GM19467 (cell line): ENCODE measurements around the gene C7orf57.

Experiments used
- ATAC-seq: cut with Tn5 transposase; IDR thresholded peaks from one replicate; pipeline ENCODE4 v1.9.1; 2021; ENCODE audit warnings: mild to moderate bottlenecking, moderate library complexity; ENCODE audit not compliant: unreplicated experiment

C7orf57 gene

DNA sequence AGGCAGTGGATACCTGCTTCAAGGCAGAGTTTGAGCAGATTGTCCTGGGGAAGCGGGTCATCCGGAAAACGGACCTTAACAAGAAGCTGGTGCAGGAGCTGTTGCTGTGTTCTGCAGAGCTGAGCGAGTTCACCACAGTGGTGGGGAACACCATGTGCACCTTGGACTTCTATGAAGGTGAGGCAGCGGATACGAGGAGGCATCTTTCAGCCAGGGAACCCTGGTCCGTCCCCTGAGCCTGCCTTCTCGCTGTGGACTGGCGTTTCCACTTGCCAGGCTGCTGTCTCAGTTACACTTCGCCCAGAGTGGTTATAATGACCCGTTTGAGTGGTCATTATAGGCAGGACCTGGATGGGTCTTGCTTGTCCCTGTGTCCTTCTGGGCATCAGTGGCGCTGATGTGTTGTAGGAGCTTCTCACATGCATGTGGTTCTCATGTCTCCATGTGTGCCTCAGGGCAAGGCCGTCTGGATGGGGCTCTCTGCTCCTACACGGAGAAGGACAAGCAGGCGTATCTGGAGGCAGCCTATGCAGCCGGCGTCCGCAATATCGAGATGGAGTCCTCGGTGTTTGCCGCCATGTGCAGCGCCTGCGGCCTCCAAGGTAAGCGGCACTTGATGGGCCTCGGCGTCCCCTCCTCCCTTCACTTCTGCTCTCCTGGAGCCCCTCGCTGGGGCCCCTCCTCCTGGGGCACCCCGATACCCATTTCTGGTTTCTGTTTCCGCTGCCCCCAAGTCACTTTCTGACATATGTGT lies 71.7 kb downstream of the C7orf57 start:
- ATAC-seq, result no peak

DNA sequence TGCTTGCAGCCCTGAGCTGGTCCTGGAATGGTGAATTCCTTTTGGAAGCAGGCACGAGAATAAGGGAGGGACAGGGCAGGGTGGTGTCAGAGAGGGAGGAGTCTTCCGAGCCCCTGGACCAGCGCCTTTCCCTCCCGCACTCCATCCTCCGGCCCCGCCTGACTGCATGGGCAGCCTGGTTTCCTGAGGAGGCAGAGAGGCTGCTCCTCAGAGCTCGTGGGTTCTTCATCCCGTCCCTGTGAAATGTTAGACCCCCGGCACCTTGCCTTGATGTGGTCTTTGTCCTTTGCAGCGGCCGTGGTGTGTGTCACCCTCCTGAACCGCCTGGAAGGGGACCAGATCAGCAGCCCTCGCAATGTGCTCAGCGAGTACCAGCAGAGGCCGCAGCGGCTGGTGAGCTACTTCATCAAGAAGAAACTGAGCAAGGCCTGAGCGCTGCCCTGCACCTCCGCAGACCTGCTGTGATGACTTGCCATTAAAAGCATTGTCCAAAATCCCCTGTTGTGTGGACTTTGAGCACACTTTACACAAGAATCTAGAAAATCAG lies 72.7 kb downstream of the C7orf57 start:
- ATAC-seq, result no peak

DNA sequence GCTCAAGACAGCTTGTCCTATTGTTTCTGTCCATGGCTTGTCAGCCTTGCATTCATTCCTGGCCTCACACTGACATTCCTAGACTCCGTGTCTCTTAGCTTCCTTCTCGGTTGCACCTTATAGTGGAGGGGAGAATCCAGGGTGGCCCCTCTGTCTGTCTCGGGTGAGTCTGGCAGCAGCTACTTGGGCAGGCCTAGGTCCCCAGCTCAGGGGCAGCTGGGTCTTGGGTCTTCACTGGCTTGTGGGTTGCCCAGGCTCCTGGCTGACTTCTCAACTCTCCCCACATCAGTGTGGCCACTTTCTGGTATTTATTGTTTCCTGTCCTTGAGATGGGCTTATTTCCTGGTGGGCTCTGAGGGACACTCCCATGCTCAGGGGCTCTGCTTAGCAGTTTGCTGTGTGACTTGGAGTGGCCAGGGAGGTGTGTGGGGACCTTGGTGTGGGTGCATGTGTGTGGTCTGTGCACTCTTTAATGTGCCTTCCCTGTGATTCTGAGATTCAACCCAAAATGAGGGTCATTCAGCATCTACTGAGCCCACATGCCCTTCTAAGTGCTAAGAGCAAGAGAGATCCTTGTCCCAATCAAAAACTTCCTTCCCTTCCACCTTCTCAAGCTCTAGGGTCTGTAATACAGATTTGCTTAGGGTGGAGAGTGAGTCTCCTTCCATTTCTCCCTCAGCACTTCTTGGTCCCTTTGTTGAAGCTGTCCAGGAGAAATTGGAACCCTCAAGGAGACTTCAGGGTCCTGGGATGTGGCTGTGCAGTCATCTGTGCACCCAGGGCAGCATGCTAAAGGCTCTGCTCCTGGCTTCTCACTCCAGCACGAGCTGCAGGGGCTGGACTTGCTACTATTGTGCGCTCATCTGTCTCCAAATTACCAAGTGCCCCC lies 73.9 kb downstream of the C7orf57 start:
- no peak for ATAC-seq

DNA sequence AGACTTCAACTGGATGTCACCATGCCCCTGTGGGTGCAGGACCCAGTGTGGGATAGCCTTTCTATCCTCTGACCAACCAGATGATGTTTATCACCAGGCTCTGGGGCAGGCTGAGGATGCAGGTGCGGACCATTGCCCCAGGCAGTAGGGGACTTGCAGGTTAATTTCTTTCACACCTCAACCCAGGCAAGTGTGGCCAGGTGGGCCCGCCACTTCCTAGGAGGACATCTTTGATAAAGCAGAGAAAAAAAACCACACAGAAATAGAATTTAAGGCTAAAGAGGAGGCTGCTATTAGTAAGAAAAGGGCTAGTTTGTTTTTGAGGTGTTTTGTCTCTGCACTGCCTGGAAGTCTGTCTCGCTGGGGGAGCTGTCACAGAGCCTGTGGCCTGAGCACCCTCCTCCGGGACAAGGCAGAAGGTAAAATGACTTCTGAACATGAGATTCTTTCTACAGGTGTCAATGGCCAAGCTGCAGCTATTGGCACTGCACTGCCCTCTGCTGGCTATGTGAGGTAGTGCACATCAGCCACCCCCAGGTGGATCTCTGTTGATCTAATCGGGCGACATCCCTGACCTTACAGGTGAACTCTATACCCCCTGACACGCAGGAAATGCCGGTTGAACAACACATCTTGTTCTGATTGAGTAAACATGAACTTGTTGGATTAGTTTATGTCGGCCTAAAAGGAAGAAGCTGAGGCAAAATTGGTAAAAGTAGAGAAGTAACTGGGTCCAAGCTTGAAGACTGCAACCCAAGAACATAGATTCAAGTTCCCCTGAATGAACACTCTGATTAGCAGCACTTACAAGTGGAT lies 74.7 kb downstream of the C7orf57 start:
- peak; percentile 88 for ATAC-seq

DNA sequence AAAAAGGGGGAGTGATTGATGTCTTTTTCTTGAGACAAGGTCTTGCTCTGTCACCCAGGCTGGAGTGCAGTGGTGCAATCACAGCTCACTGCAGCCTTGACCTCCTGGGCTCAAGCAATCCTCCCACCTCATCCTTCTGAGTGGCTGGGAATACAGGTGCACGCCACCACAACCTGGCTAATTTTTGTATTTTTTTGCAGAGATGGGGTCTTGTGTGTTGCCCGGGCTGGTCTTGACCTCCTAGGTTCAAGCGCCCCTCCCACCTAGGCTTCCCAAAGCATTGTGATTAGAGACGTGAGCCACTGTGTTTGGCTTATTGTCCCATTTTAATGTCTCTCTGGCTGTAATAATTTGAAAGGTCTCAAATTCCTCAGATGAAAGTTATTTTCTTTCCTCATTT lies 75.5 kb downstream of the C7orf57 start:
- ATAC-seq, result no peak
